ENCODE data around the gene AKR1B15. TPM values are rescaled to one million over a fixed set of nuclear protein-coding genes. Genes with fewer than 3 reads are reported as not detected.

Gene AKR1B15
- total RNA-seq, 2 experiments from 2014 or later, result not detected

DNA sequence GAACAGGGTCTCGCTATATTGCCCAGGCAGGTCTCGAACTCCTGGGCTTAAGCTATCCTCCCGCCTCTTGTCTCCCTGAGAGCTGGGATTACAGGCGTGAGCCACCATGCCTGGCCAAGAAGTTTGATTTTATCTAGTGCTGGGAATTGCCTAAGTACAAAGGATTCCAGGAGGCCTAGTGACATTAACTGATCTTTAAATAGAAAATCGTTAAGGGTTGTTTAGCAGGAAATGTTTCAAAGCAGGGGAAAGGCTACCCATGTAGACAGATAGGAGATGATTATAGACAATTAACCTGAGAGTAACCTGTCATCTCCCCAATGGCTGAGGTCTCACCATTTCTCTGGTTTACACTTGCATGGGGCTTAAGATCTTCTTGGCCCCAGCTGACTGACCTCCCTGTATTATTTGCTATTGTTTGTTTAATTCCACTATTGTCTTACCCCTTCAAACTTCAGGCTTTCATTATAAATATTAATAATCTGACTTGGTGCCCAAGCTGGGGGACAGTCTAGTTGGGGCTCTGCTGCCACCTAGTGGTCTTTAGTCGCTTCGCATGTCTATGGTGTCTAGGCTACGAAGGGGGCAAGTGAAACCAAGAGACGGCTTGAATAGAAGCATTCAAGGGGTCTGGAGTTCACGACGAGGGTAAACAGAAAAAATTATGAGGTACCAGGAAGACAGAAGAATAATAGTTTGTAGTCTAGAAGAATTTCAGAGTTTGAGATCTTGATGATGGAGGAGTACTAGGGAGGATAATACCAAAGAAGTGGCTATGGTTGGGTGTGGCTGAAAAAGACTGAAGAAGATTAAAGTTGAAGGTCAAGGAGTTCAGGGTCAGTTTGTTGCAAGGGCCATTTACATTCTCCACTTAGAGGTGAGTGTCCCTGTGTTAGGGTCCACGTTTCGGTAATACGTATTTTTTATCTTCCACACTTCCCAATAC lies 57.3 kb downstream of the AKR1B15 start:
- peak overlapping the region; percentile 47 for H3K4me3 Mint-ChIP-seq
- no peaks in the 10 kb centered on the region for H3K36me3 Mint-ChIP-seq
- peaks cover 60% of the 10 kb centered on the region for H3K27me3 Mint-ChIP-seq
- H3K9me3 Mint-ChIP-seq, result no peaks in the 10 kb centered on the region
- DNase-seq, result peak; percentile 48
- H3K27ac Mint-ChIP-seq, result no peak overlapping the region
- H3K4me1 Mint-ChIP-seq, result peaks cover 3% of the 10 kb centered on the region

DNA sequence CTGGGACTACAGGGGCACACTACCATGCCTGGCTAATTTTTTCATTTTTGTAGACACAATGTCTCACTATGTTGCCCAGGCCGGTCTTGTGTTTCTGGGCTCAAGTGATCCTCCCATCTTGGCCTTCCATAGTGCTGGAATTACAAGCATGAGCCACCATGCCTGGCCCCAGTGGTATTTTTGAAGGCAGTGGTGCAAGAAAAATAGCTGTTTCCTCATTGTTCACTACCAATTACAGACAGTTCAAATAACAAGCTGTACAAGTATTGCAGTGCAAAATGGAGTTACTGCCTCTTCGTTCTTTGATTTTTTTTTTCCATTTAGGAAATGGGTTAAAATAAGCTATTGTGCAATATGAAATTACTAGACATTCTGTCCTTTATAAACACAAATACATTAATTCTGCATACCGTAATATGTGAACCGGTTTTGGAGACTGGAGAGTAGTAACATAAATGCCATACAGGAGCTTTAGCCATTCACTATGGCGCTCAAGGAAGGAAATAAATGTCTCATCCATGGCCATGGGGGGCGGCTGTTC lies 62.8 kb downstream of the AKR1B15 start:
- peaks cover 37% of the 10 kb centered on the region for H3K27me3 Mint-ChIP-seq
- peaks cover 15% of the 10 kb centered on the region for H3K4me1 Mint-ChIP-seq
- no peaks in the 10 kb centered on the region for H3K9me3 Mint-ChIP-seq
- DNase-seq, result no peak
- H3K4me3 Mint-ChIP-seq, result no peak overlapping the region
- peaks cover 2% of the 10 kb centered on the region for H3K36me3 Mint-ChIP-seq
- no peak overlapping the region for H3K27ac Mint-ChIP-seq

DNA sequence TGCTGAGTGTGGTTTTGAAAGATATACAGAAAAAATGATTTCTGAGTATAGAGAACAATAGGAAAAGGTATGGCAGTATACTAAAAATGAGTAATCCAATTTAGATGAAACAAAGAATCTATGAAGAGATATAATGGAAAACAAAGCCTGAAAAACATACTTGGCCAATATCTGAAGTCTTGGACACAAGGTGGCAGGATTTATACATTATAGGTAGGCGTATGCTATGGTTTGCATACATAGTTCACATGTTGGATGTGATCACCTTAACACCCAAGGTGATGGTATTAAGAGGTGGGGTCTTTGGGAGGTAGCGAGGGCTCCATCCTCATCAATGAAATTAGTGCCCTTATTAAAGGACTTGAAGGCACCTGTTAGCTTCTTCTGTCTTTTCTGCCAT lies 63.3 kb downstream of the AKR1B15 start:
- Mint-ChIP-seq H3K36me3 (peaks cover 2% of the 10 kb centered on the region), H3K4me1 (peaks cover 15% of the 10 kb centered on the region), H3K9me3 (no peaks in the 10 kb centered on the region), H3K27me3 (peaks cover 37% of the 10 kb centered on the region), H3K4me3 (no peak overlapping the region), H3K27ac (no peak overlapping the region)
- DNase-seq, result no peak

DNA sequence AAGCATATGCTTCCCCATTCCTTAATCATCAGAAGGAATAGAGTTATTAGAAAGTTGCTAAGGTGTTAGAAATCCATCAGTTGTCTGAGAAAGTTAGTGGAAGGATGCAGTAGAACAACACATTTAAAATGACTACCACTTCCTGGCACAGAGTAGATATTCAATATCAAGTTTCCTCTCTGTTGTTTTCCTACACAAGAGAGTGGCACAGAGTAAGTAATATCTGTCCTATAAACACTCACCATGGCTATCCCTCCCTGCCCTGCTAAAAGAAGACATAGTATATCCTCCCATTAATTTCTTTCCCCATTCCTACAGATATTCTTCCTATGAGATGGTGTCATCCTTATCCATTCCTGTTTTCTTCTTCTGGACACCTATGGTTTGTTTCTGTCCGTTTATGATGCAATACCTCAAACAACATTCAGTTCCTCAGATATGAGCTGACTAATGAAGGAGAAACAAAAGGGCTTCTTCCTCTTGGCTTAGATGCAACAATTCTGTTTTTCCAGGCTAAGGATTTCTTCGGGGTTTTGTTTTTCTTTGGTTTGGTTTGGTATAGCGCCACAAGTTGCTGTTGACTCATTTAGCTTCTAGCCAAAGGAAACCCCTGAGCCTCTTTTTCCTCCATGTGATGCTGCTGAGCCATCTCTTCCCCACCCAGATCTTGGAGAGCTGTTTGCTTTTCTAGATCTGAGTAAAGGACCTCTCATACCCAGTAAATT lies 64.9 kb downstream of the AKR1B15 start:
- Mint-ChIP-seq H3K4me3 (no peak overlapping the region), H3K9me3 (no peaks in the 10 kb centered on the region), H3K4me1 (peaks cover 15% of the 10 kb centered on the region), H3K27ac (peak overlapping the region; percentile 73), H3K36me3 (peaks cover 2% of the 10 kb centered on the region), H3K27me3 (peaks cover 37% of the 10 kb centered on the region)
- DNase-seq, result peak; percentile 29

DNA sequence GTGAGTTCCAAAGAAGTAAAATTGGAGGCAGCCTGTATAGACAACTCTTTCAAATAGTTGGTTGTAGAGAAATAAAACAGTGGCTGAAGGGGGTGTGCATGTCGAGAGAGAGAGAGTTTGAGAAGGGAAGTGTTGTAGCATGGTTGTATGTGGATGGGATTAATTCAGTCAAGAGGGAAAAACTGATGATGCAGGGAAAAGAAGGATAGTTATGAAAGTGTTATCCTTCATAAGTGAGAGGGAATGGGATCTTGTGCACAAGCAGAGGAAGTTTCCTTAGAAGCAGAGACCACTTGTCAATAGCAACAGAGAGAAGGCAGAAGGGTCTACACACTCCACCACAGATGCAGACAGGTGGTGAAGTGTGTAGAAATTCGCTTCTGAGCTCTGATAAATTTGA lies 67.7 kb downstream of the AKR1B15 start:
- no peak for DNase-seq
- Mint-ChIP-seq H3K27ac (no peak overlapping the region), H3K9me3 (no peaks in the 10 kb centered on the region), H3K36me3 (peaks cover 2% of the 10 kb centered on the region), H3K4me3 (no peak overlapping the region), H3K27me3 (peaks cover 46% of the 10 kb centered on the region), H3K4me1 (peaks cover 15% of the 10 kb centered on the region)

DNA sequence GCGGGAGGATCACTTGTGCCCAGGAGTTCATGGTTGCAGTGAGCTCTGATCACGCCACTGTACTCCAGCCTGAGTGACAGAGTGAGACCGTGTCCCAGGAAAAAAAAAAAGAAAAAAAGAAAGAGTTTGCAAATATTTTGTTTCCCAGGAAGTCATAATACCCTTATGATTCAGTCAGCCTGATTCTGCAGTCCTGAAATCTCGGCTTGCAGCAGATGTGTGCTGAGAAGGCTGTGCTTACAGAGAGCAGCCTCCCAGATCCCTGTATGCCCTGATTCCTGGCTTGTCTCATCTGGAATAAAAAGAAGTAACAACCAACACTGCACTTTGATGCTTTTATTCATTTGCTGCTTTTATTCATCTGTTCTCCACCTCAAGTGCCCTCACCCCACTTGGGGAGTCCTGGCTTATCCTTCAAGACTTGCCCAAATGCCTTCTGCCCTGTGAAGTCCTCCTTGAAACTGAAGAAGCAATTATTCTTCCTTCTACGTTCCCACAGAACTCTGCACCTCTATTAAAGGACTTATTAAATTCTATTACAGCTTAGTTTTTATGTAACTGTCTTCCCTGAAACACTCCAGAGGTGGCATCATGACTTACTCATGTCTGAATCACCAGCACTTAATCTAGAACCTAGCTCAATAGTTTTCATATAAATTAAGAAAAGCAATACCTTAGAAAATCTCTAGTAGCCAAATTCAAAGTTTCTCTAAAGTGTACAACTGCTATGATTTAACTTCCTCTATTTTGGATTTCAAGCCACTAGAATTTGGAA lies 70.0 kb downstream of the AKR1B15 start:
- H3K27me3 Mint-ChIP-seq, result peaks cover 62% of the 10 kb centered on the region
- peaks cover 2% of the 10 kb centered on the region for H3K36me3 Mint-ChIP-seq
- peaks cover 10% of the 10 kb centered on the region for H3K4me1 Mint-ChIP-seq
- no peak overlapping the region for H3K27ac Mint-ChIP-seq
- no peak for DNase-seq
- H3K9me3 Mint-ChIP-seq, result no peaks in the 10 kb centered on the region
- H3K4me3 Mint-ChIP-seq, result no peak overlapping the region

DNA sequence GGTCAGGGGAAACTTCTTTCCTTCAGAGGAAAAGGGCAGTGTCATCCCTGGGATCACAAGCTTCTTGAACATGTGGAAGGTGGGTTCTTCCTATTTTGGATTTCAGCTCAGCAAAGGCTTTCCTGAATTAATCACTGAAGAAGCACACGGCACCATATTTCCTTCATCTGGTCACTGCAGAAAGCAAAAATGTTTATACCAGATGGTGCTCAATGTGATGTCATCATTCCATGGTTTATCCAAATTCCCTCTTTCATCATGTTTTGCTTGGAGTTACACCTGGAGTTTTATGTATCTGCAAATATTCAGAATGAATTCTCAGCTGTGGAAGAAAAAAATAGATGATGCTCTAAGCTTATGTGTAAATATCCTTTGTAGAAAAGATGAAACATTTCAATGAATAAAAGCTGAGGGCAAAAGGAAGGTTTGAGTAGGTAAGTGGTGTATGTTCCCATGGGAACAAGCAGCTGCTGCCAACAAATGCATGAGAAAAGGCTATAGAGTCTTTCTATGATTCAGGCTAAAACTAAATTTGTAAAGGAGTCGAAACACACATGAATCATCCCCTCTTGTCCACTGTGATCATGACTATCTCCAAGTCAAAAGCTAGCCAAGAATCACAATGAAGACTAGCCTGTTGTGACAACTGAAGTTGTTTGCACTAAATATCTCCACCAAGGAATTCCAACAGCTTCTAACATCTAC lies 70.9 kb downstream of the AKR1B15 start:
- H3K4me1 Mint-ChIP-seq, result peaks cover 8% of the 10 kb centered on the region
- H3K36me3 Mint-ChIP-seq, result peaks cover 2% of the 10 kb centered on the region
- DNase-seq, result no peak
- H3K9me3 Mint-ChIP-seq, result no peaks in the 10 kb centered on the region
- peaks cover 62% of the 10 kb centered on the region for H3K27me3 Mint-ChIP-seq
- H3K4me3 Mint-ChIP-seq, result no peak overlapping the region
- H3K27ac Mint-ChIP-seq, result no peak overlapping the region

DNA sequence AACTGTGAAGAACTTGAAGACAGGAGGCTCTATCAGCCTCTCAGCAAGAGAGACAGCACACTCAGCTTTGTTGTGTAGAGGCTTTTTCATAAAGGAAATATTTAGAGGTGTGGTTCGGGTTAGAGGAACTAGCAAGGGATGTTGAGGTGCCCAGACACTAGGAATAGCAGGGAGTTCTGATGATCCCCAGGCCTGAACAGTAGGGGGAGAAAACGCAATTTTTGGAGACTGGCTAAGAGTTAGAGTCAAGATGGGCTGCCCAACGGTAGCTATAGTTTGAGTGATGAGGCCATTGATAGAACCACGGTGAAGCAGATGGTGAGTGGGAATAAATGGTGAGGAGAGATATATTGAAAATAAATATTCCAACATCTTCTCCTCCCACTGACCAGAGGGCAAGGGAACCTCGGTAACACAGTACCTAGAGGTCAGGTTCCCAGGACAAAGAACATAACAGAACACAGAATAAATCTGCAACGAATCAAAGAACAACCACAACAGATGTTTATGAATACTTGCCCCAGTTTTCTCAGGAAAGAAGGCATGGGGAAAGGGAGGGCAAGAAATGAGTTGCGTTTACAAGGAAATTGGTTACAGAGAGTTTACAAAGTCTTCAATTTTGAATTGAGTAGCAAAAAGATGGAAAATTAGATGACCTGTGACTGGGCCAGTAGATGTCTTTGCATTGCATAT lies 73.5 kb downstream of the AKR1B15 start:
- Mint-ChIP-seq H3K4me1 (peaks cover 9% of the 10 kb centered on the region), H3K36me3 (no peaks in the 10 kb centered on the region), H3K27me3 (peaks cover 60% of the 10 kb centered on the region), H3K9me3 (no peaks in the 10 kb centered on the region), H3K4me3 (no peak overlapping the region), H3K27ac (no peak overlapping the region)
- DNase-seq, result no peak

DNA sequence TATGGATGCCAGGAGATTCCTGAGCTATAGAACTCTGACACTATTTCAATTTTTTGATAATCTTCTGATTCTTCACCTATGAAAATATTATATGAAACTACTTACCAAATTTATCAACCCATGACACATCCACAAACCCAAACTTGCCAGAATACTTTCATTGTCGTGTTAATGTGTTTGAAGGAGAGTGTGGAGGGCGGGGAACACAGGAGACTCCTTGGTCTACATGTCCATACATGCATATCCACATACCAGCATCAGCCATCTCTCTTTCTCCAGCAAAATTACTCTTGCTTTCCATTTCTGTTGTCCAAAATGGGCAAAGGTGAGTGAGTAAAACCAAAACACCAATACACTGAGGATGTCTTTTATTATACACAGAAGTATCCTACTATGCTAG lies 74.3 kb downstream of the AKR1B15 start:
- H3K27me3 Mint-ChIP-seq, result peaks cover 62% of the 10 kb centered on the region
- H3K9me3 Mint-ChIP-seq, result no peaks in the 10 kb centered on the region
- no peak overlapping the region for H3K4me3 Mint-ChIP-seq
- H3K27ac Mint-ChIP-seq, result no peak overlapping the region
- H3K4me1 Mint-ChIP-seq, result peaks cover 9% of the 10 kb centered on the region
- no peak for DNase-seq
- no peaks in the 10 kb centered on the region for H3K36me3 Mint-ChIP-seq

DNA sequence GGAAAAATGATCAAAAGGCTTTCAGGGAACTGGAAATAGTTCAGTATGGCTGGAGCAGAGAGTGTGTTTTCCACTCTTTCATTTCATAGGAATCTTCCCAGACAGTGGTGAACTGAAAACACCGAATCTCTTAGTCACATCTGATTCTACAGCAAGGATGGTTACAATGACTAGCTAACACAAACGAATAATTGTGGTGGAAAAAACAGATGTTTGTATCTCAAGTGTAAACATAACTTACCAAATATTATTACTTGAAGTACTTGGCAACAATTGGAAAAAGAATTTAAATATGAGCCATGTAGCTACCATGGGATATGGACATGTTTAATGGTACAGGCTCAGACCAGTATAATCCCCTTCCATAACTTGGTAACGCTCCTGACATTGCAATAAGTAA lies 76.6 kb downstream of the AKR1B15 start:
- H3K4me1 Mint-ChIP-seq, result peaks cover 9% of the 10 kb centered on the region
- DNase-seq, result no peak
- no peaks in the 10 kb centered on the region for H3K36me3 Mint-ChIP-seq
- H3K27me3 Mint-ChIP-seq, result peaks cover 58% of the 10 kb centered on the region
- no peak overlapping the region for H3K27ac Mint-ChIP-seq
- no peak overlapping the region for H3K4me3 Mint-ChIP-seq
- no peaks in the 10 kb centered on the region for H3K9me3 Mint-ChIP-seq

DNA sequence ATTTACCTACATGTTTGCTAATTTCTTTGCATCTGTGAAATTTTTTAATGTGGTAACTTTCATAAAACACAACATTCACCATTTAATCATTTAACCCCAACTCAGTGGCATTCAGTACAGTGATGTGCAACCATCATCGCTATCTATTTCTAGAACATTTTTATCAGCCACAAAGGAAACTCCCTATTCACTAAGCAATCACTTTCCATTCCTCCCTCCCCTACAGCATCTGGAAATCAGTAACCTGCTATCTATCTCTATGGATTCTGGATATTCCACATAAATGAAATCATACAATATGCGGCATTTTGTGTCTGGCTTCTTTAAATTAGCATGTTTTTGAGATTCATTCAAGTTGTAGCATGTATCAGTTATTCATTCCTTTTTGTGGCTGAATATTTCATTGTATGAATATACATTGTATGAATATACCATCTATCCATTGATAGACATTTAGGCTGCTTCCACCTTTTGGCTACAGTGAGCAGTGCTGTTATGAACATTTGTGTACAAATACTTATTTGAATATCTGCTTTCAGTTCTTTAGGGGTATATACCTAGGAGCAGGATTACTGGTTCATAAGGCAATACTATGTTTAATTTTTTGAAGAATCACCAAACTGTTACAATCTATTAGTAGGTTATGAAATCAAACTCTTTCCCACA lies 78.3 kb downstream of the AKR1B15 start:
- Mint-ChIP-seq H3K9me3 (no peaks in the 10 kb centered on the region), H3K36me3 (no peaks in the 10 kb centered on the region), H3K4me3 (no peak overlapping the region), H3K27ac (no peak overlapping the region), H3K4me1 (peaks cover 9% of the 10 kb centered on the region), H3K27me3 (peaks cover 50% of the 10 kb centered on the region)
- no peak for DNase-seq

DNA sequence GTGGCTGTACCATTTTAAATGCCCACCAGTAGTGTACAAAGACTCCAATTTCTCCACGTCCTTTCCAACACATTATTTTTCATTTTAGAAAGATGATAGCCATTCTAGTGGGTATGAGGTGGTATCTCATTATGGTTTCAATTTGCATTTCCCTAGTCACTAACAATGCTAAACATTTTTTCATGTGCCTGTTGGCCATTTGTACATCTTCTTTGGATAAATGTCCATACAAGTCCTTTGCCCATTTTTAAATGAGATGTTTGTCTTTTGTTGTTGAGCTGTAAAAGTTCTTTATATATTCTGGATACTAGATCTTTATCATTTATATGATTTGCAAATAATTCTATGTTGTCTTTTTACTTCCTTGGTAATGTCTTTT lies 78.9 kb downstream of the AKR1B15 start:
- no peaks in the 10 kb centered on the region for H3K9me3 Mint-ChIP-seq
- peaks cover 9% of the 10 kb centered on the region for H3K4me1 Mint-ChIP-seq
- no peak overlapping the region for H3K4me3 Mint-ChIP-seq
- H3K27me3 Mint-ChIP-seq, result peaks cover 45% of the 10 kb centered on the region
- no peaks in the 10 kb centered on the region for H3K36me3 Mint-ChIP-seq
- DNase-seq, result no peak
- no peak overlapping the region for H3K27ac Mint-ChIP-seq

DNA sequence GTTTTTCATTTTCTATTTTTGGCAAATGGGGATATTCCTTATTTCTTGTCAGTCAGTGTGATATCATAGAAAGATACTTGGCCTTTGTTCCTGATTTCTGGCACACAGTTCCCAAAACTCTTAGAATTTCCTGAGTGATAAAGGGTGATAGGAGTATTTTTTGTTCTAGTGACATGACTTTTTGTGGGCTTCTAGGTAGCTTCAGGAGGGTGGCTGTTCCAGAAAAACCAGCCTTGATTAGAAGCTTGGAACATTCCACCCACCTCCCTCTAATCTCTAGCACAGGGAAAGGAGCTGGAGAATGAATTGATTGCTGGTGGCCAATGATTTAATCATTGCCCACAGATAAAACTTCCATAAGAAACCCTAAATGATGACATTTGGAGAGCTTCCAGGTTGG lies 80.5 kb downstream of the AKR1B15 start:
- no peak overlapping the region for H3K4me3 Mint-ChIP-seq
- peaks cover 37% of the 10 kb centered on the region for H3K27me3 Mint-ChIP-seq
- H3K36me3 Mint-ChIP-seq, result no peaks in the 10 kb centered on the region
- DNase-seq, result no peak
- H3K9me3 Mint-ChIP-seq, result no peaks in the 10 kb centered on the region
- H3K27ac Mint-ChIP-seq, result no peak overlapping the region
- H3K4me1 Mint-ChIP-seq, result peaks cover 8% of the 10 kb centered on the region
